Renal pelvis (tissue), 4 donors: Measurements from ENCODE around the gene TRIO. TPM values are rescaled to one million over a fixed set of nuclear protein-coding genes. Genes with fewer than 3 reads are reported as not detected.

Experiments used
- DNase-seq: peaks from one replicate; pipeline ENCODE4 v3.0.0-alpha.2; 2013
- polyA plus RNA-seq, 3 donors: library from polyadenylated mRNA; unstranded; fragments of 120-200 nt; gene quantifications; one replicate each; pipeline ENCODE4 v1.2.1, GENCODE V29; 2013; ENCODE audit not compliant: insufficient read length in 3 of 3

Gene TRIO
- polyA plus RNA-seq, 3 donors, result 101 to 115 (median 109) TPM

GRCh38 chr5:14450018-14450524, 306.9 kb downstream of the TRIO start:
- no peak for DNase-seq

GRCh38 chr5:14450742-14451141, 307.6 kb downstream of the TRIO start:
- DNase-seq, result no peak

- DNase-seq, result no peak
These were observed 308.7 kb downstream of the TRIO start for GRCh38 chr5:14451871-14452270.

GRCh38 chr5:14452685-14453454, 309.7 kb downstream of the TRIO start:
- no peak for DNase-seq

- no peak for DNase-seq
These were observed 310.3 kb downstream of the TRIO start for GRCh38 chr5:14453481-14453880.

GRCh38 chr5:14455814-14456321, 312.7 kb downstream of the TRIO start:
- DNase-seq, result no peak

GRCh38 chr5:14457476-14457875, 314.3 kb downstream of the TRIO start:
- DNase-seq, result no peak

- no peak for DNase-seq
These were observed 315.3 kb downstream of the TRIO start for GRCh38 chr5:14458414-14458813.

- DNase-seq, result no peak
These were observed 317.8 kb downstream of the TRIO start for GRCh38 chr5:14460844-14461398.

GRCh38 chr5:14462681-14463080, 319.5 kb downstream of the TRIO start:
- DNase-seq, result no peak

- DNase-seq, result no peak
These were observed 320.5 kb downstream of the TRIO start for GRCh38 chr5:14463629-14464028.

- DNase-seq, result no peak
These were observed 321.0 kb downstream of the TRIO start for GRCh38 chr5:14464096-14464495.

GRCh38 chr5:14464671-14465070, 321.5 kb downstream of the TRIO start:
- DNase-seq, result no peak

GRCh38 chr5:14465116-14465515, 322.0 kb downstream of the TRIO start:
- DNase-seq, result no peak

- no peak for DNase-seq
These were observed 322.6 kb downstream of the TRIO start for GRCh38 chr5:14465776-14466175.

GRCh38 chr5:14467251-14467650, 324.1 kb downstream of the TRIO start:
- DNase-seq, result no peak

- DNase-seq, result no peak
These were observed 324.7 kb downstream of the TRIO start for GRCh38 chr5:14467886-14468285.

- no peak for DNase-seq
These were observed 326.6 kb downstream of the TRIO start for GRCh38 chr5:14469551-14470377.

- DNase-seq, result no peak
These were observed 328.4 kb downstream of the TRIO start for GRCh38 chr5:14471507-14471906.

- no peak for DNase-seq
These were observed 329.9 kb downstream of the TRIO start for GRCh38 chr5:14472986-14473567.

GRCh38 chr5:14475045-14475444, 331.9 kb downstream of the TRIO start:
- no peak for DNase-seq

- no peak for DNase-seq
These were observed 333.8 kb downstream of the TRIO start for GRCh38 chr5:14476786-14477435.
